GM12874 (cell line): ENCODE data around the gene SLC35C1.

Experiments
- TF ChIP-seq, protein P1 (sequence below): IDR thresholded peaks from 2 replicates; pipeline ENCODE4 v1.5.1; 2011; ENCODE audit warnings: low read depth, mild to moderate bottlenecking, control low read depth, low read length, moderate library complexity; ENCODE audit not compliant: insufficient read depth

SLC35C1 gene

DNA sequence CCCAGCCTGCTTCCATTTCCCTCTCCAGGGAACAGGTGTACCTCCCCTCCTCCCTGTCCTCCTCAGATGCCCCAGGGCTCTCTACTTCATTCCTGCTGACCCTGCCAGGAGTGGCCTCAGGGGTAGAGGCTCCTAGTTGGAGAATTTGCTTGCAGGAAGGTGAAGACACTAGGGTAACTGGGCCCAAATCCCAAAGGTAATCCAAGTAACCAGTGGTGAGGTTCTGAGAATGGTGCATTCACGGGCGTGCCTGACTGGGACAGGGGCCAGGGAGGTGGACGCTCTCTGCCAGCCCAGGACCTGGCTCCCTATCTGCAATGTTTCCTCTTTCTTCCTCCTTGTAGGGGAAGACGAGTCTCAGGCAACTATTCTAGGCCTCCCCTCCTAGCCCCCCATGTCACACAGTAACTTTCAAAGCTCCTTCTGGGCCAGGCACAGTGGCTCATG is 2.9 kb downstream of the SLC35C1 start:
- TF ChIP-seq, protein P1, sequence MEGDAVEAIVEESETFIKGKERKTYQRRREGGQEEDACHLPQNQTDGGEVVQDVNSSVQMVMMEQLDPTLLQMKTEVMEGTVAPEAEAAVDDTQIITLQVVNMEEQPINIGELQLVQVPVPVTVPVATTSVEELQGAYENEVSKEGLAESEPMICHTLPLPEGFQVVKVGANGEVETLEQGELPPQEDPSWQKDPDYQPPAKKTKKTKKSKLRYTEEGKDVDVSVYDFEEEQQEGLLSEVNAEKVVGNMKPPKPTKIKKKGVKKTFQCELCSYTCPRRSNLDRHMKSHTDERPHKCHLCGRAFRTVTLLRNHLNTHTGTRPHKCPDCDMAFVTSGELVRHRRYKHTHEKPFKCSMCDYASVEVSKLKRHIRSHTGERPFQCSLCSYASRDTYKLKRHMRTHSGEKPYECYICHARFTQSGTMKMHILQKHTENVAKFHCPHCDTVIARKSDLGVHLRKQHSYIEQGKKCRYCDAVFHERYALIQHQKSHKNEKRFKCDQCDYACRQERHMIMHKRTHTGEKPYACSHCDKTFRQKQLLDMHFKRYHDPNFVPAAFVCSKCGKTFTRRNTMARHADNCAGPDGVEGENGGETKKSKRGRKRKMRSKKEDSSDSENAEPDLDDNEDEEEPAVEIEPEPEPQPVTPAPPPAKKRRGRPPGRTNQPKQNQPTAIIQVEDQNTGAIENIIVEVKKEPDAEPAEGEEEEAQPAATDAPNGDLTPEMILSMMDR, result no peak

DNA sequence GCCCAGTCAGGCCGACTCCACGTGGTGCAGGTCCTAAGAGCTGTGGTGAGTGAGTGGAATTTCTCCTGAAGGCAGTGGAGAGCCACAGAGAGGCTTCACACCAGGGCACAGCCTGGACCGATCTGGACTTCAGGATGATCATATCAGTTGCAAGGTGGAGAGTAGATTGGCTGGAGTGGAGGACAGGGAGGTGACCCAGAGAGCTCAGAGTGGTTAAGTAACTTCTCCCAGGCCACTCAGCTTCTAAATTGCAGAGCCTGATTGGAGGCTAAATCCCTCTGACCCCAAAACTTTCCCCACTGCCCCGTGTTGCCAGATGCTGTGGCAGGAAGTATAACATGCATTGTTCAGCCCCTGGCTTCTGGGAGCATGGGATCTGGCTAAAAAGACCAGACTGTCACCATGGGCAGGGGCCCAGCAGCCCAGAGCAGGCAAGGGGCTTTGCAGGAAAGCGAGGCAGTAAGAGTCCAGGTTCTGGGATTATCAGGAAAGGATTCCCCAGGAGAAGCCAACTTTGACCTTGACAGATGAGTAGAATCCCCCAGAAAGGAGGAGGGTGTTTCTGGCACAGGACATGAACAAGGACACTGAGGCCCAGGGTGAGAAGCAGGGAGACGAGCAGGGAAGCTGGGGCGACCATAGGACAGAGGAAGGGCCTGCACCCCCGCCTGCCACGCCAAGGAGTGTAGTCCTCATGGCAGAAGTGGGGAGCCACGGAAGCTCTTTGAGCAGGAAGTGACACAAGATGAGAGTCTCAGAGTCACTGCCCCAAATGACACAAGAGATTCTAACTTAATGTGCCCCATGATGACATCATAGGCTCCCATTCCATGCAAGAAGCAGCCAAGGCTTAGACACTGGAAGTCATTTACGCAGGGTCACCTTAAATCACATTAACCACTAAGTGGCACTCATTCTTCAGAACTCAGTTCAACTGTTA is 4.8 kb downstream of the SLC35C1 start:
- TF ChIP-seq, protein P1, result no peak

DNA sequence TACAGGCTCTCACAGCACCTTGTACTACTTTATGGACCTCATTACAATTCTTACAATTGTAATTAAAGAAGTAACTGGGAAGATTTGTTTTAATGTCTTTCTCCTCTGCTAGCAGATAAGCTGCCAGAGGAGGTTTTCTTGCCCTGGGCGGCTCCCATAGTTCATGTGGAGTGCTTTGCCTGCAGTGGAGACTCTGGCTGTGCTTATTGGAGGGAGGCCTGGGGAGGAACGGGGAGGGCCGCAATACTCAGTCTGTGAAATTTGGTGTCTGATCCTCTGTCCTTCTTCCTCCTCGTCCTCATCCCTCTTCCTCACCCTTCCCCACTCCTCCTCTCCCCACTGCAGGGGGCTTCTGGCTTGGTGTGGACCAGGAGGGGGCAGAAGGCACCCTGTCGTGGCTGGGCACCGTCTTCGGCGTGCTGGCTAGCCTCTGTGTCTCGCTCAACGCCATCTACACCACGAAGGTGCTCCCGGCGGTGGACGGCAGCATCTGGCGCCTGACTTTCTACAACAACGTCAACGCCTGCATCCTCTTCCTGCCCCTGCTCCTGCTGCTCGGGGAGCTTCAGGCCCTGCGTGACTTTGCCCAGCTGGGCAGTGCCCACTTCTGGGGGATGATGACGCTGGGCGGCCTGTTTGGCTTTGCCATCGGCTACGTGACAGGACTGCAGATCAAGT is 5.6 kb downstream of the SLC35C1 start:
- TF ChIP-seq, protein P1, result no peak

DNA sequence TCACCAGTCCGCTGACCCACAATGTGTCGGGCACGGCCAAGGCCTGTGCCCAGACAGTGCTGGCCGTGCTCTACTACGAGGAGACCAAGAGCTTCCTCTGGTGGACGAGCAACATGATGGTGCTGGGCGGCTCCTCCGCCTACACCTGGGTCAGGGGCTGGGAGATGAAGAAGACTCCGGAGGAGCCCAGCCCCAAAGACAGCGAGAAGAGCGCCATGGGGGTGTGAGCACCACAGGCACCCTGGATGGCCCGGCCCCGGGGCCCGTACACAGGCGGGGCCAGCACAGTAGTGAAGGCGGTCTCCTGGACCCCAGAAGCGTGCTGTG is 6.1 kb downstream of the SLC35C1 start:
- TF ChIP-seq, protein P1, result no peak

DNA sequence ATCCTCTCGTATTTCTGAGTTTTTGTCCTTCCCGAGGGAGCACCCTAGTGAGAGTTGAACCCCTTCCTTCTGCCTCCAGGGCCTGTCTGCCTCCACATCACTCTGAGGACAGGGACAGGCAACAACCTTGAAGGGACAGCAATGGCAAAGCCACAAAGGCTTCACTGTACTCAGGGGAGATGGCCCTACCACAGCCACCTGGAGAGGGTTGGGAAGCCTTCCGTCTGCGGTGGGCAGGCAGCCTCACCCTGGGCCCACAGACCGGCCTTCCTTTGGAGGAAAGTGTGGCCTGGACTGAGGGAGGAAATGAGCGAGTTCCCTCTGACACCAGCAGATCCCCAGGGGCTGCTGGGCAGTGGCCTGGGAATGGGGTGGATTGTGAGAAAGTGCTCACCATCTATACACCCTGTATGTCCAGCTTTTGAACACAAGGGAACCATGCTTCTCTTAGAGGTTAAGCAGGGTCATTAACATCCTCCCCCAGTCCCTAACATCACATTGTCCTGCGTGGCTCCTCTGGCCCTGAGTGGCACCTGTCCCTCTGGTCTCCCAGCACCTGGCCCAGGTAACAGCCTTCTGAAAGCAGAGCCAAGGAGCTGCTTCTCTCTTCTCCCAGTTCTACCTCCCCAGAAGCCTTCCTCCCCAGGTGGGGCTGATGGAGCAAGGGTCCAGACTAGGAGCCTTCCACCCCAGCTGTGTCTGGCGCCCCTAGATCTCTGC is 6.8 kb downstream of the SLC35C1 start:
- TF ChIP-seq, protein P1, result no peak

DNA sequence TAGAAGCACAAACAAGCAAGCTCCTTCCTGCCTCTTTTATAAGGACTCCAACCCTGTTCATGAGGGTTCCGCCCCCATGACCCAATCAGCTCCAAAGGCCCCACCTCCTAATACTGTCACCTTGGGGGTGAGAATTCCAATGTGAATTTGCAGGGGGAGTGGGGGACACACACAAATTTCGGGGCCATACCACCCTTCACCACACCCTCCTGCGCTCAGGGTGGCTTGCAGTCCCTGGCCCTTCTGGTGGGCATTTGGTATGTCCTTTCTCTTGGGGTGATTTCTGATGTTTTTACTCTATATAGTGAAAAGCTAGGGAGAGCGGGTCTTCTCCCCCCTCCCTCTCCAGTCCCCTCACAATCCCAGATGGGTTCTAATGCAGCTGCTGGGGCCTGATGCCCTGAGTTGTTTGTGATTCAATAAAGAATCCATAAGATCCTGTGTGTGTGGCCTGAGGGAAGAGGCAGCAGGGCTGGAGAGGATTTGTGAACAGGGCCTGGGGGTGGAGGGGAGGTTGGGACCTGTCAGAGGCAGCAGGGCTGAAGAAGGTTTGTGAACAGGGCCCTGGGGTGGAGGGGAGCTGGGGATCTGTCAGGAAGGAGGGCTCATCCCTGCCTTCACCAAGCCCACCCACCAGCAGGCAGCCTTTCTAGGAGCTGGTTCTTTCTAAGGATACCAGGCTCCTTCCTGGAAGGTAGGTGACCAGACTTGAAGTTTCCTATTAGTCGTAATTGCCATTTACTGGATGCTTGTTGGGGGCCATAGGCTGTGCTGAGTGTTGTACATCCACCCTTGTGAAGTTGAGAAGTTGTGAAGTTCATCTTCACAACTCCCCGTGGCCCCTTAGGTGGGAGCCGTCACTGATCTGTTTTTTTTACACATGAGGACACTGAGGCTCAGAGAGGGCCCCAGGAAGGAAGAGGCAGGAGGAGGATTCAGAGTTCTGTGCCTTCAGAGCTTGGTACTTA is 7.9 kb downstream of the SLC35C1 start:
- TF ChIP-seq, protein P1, result no peak
